WTC11 (cell line): ENCODE results near the gene NTRK3. TPM values are rescaled to one million over a fixed set of nuclear protein-coding genes. Genes with fewer than 3 reads are reported as not detected.

Experiments used
- ATAC-seq: fragments of 200-7000 bp; cut with Tn5 transposase; 2 replicates; pipeline ENCODE4 v1.10.0; 2021; ENCODE audit warnings: mild to moderate bottlenecking, moderate library complexity
- CTCF ChIA-PET: fragments of 300-600 bp; sonication (Branson Sonifier 250); formaldehyde crosslinking; loops from one replicate; lab custom pipeline; 2021; ENCODE audit warnings: antibody characterized with exemption; lab: Charles Lee
- POLR2A ChIA-PET: fragments of 350-600 bp; sonication (Branson Sonifier 250); formaldehyde crosslinking; loops from one replicate; lab custom pipeline; 2021; ENCODE audit warnings: antibody characterized with exemption; lab: Charles Lee
- DNase-seq: peaks from one replicate; pipeline ENCODE4 v3.0.0; 2021; ENCODE audit warnings: low spot score
- H3K27ac Mint-ChIP-seq: 2 replicates; pipeline ENCODE4 v1.8.0; 2021; ENCODE audit warnings: mixed read lengths
- H3K27me3 Mint-ChIP-seq: 2 replicates; pipeline ENCODE4 v1.8.0; 2021; ENCODE audit warnings: low read depth, mild to moderate bottlenecking, moderate library complexity, mixed read lengths
- H3K36me3 Mint-ChIP-seq: 2 replicates; pipeline ENCODE4 v1.8.0; 2021; ENCODE audit warnings: mixed read lengths
- H3K4me1 Mint-ChIP-seq: 2 replicates; pipeline ENCODE4 v1.8.0; 2022; ENCODE audit warnings: mixed read lengths
- H3K4me3 Mint-ChIP-seq: 2 replicates; pipeline ENCODE4 v1.8.0; 2021; ENCODE audit warnings: mild to moderate bottlenecking, moderate library complexity, mixed read lengths
- H3K9me3 Mint-ChIP-seq: 2 replicates; pipeline ENCODE4 v1.8.0; 2021; ENCODE audit warnings: mixed read lengths
- ARID4B ChIP-seq: sonication (generic); formaldehyde crosslinking; IDR thresholded peaks from 2 replicates; pipeline ENCODE4 v1.8.0; 2023; ENCODE audit warnings: missing genetic modification reagents, mild to moderate bottlenecking, borderline replicate concordance
- ATF2 ChIP-seq: sonication (generic); formaldehyde crosslinking; IDR thresholded peaks from 2 replicates; pipeline ENCODE4 v1.8.1; 2022; ENCODE audit warnings: low read depth, missing genetic modification reagents, borderline replicate concordance
- ATF3 ChIP-seq: sonication (generic); formaldehyde crosslinking; conservative IDR thresholded peaks from 2 replicates; pipeline ENCODE4 v1.8.1; 2022; ENCODE audit warnings: mild to moderate bottlenecking, missing genetic modification reagents
- ATF6 ChIP-seq: sonication (generic); formaldehyde crosslinking; IDR thresholded peaks from 2 replicates; pipeline ENCODE4 v1.8.1; 2023; ENCODE audit warnings: mild to moderate bottlenecking, missing genetic modification reagents
- E2F4 ChIP-seq: sonication (generic); formaldehyde crosslinking; IDR thresholded peaks from 2 replicates; pipeline ENCODE4 v1.8.1; 2022; ENCODE audit warnings: low read depth, mild to moderate bottlenecking, moderate library complexity, missing genetic modification reagents, borderline replicate concordance
- ELF4 ChIP-seq: sonication (generic); formaldehyde crosslinking; IDR thresholded peaks from 2 replicates; pipeline ENCODE4 v1.8.1; 2022; ENCODE audit warnings: low read depth, mild to moderate bottlenecking, moderate library complexity, missing genetic modification reagents
- GRHL2 ChIP-seq: fragments of 250-450 bp; sonication (Bioruptor Pico); IDR thresholded peaks from 2 replicates; pipeline ENCODE4 v1.8.0; 2022; ENCODE audit warnings: mild to moderate bottlenecking, moderate library complexity; ENCODE audit not compliant: insufficient replicate concordance, severe bottlenecking
- IRF1 ChIP-seq: sonication (generic); formaldehyde crosslinking; IDR thresholded peaks from 2 replicates; pipeline ENCODE4 v1.8.0; 2023; ENCODE audit warnings: missing genetic modification reagents
- JAZF1 ChIP-seq: fragments of 250-450 bp; sonication (Bioruptor Pico); IDR thresholded peaks from 2 replicates; pipeline ENCODE4 v1.9.0; 2021; ENCODE audit warnings: moderate library complexity, mild to moderate bottlenecking, inconsistent platforms
- MAX ChIP-seq: sonication (generic); formaldehyde crosslinking; IDR thresholded peaks from 2 replicates; pipeline ENCODE4 v1.8.0; 2022; ENCODE audit warnings: mild to moderate bottlenecking, missing genetic modification reagents
- MXD4 ChIP-seq: fragments of 250-450 bp; sonication (Bioruptor Pico); IDR thresholded peaks from 2 replicates; pipeline ENCODE4 v1.8.0; 2021; ENCODE audit warnings: mild to moderate bottlenecking, moderate library complexity, borderline replicate concordance
- NR2C2 ChIP-seq: sonication (generic); formaldehyde crosslinking; IDR thresholded peaks from 2 replicates; pipeline ENCODE4 v1.8.0; 2022; ENCODE audit warnings: mild to moderate bottlenecking, missing genetic modification reagents
- RELA ChIP-seq: sonication (generic); formaldehyde crosslinking; IDR thresholded peaks from 2 replicates; pipeline ENCODE4 v1.8.1; 2022; ENCODE audit warnings: missing genetic modification reagents, mild to moderate bottlenecking, borderline replicate concordance
- SOX15 ChIP-seq: fragments of 250-450 bp; sonication (Bioruptor Pico); IDR thresholded peaks from 2 replicates; pipeline ENCODE4 v1.9.0; 2021; ENCODE audit warnings: mild to moderate bottlenecking
- USF2 ChIP-seq: sonication (generic); formaldehyde crosslinking; IDR thresholded peaks from 2 replicates; pipeline ENCODE4 v1.8.1; 2023; ENCODE audit warnings: mild to moderate bottlenecking, missing genetic modification reagents, moderate library complexity
- ZMAT4 ChIP-seq: fragments of 250-450 bp; sonication (Bioruptor Pico); IDR thresholded peaks from 2 replicates; pipeline ENCODE4 v1.9.0; 2021; ENCODE audit warnings: mild to moderate bottlenecking
- ZNF232 ChIP-seq: sonication (generic); formaldehyde crosslinking; IDR thresholded peaks from 2 replicates; pipeline ENCODE4 v1.8.0; 2022; ENCODE audit warnings: mild to moderate bottlenecking, missing genetic modification reagents
- ZNF317 ChIP-seq: sonication (generic); formaldehyde crosslinking; IDR thresholded peaks from 2 replicates; pipeline ENCODE4 v1.8.1; 2023; ENCODE audit warnings: low read depth, mild to moderate bottlenecking, moderate library complexity, missing genetic modification reagents, borderline replicate concordance
- ZNF416 ChIP-seq: fragments of 250-450 bp; sonication (Bioruptor Pico); IDR thresholded peaks from 2 replicates; pipeline ENCODE4 v1.9.0; 2021; ENCODE audit warnings: mild to moderate bottlenecking, inconsistent platforms
- total RNA-seq: library from RNA; stranded (reverse); gene quantifications from 3 replicates; pipeline ENCODE4 v1.2.3, GENCODE V29; 2021

NTRK3 gene
- total RNA-seq, 1 experiment from 2014 or later, result 12.3 TPM

- TF ChIP-seq ZMAT4 (CRISPR knock-in tag) (no peak), JAZF1 (no peak), ATF2 (CRISPR knock-in tag) (no peak), RELA (CRISPR knock-in tag) (no peak), ZNF232 (CRISPR knock-in tag) (no peak), MAX (no peak)
These were observed 185.4 kb downstream of the NTRK3 start (continued) for GRCh38 chr15:88071141-88071540.

GRCh38 chr15:88069561-88069960 is 187.0 kb downstream of the NTRK3 start:
- Mint-ChIP-seq H3K9me3 (peaks cover 8% of the 10 kb centered on the region; the same call in 1 of the 2 replicates), H3K4me3 (no peak overlapping the region), H3K27me3 (no peaks in the 10 kb centered on the region), H3K36me3 (no peaks in the 10 kb centered on the region)
- TF ChIP-seq USF2 (CRISPR knock-in tag) (no peak), ATF6 (CRISPR knock-in tag) (no peak), MXD4 (CRISPR knock-in tag) (no peak), NR2C2 (CRISPR knock-in tag) (no peak), ZNF317 (CRISPR knock-in tag) (no peak), SOX15 (CRISPR knock-in tag) (no peak), ATF3 (CRISPR knock-in tag) (no peak), E2F4 (CRISPR knock-in tag) (no peak), GRHL2 (CRISPR knock-in tag) (no peak), IRF1 (CRISPR knock-in tag) (no peak), ZNF416 (CRISPR knock-in tag) (no peak), ELF4 (no peak), ARID4B (CRISPR knock-in tag) (no peak)
- TF ChIP-seq, all 79 proteins: peak for 0
- no peak overlapping the region for H3K27ac Mint-ChIP-seq
- H3K4me1 Mint-ChIP-seq, result peaks cover 47% of the 10 kb centered on the region
- CTCF ChIA-PET, result no interaction called here
- no peak for ATAC-seq
- POLR2A ChIA-PET, result no interaction called here
- no peak for DNase-seq
